ENCODE data around the gene WHRN. TPM values are rescaled to one million over a fixed set of nuclear protein-coding genes. Genes with fewer than 3 reads are reported as not detected.

The WHRN gene
- total RNA-seq, 4 donors from 2014 or later, result 8.4 to 12.9 (median 11.0) TPM

DNA sequence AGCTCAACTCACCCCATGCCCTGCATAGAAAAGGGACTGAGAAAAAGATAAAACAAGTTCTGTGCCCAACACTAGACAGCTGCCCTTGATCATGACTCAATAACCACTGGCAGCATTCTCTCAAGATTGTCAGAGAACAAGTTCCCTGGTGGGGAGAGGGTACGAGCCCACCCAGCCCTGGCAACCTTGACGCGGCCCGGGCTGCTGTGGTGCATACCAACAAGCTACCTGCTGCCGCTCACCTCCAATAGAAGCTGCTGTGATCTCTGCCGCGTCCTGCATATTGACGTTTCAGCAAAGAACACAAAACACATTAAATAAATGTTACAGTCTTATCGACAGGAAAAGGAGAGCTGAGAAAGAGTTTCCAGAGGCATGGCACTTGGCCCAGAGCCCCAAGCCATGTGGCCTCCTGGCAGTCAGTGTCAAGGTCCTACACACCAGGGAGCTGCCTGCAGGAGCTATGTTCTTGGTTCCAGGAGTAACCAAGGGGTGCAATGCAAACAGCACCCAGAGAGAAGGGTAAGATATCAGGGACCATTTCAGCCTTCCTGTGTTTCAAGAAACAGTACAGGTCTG, 28.3 kb downstream of the WHRN start:
- H3K4me1 ChIP-seq, result no peaks in the 10 kb centered on the region
- H3K9me3 ChIP-seq, result no peaks in the 10 kb centered on the region
- ATAC-seq, result no peak
- H3K36me3 ChIP-seq, result peaks cover 0 to 39% of the 10 kb centered on the region in 2 donors
- H3K4me3 ChIP-seq, result no peak overlapping the region
- H3K27me3 ChIP-seq, result no peaks in the 10 kb centered on the region
- WGBS, 2 donors (ENCODE audit: low coverage in 1 of 2), result 85 to 92% methylated on average over 2 to 9 of the region's 9 CpGs
- H3K27ac ChIP-seq, result no peak overlapping the region
- TF ChIP-seq POLR2A (IDR thresholded peaks at IDR 0.05) (no peak), EP300 (IDR thresholded peaks at IDR 0.05) (no peak), POLR2AphosphoS5 (IDR thresholded peaks at IDR 0.05) (no peak), CTCF (IDR thresholded peaks at IDR 0.05) (no peak)

GRCh38 chr9:114475412-114476135, 29.7 kb downstream of the WHRN start:
- Histone ChIP-seq H3K4me1 (no peaks in the 10 kb centered on the region), H3K9me3 (no peaks in the 10 kb centered on the region), H3K36me3 (peaks cover 0 to 42% of the 10 kb centered on the region in 2 donors), H3K27me3 (no peaks in the 10 kb centered on the region), H3K27ac (no peak overlapping the region), H3K4me3 (no peak overlapping the region)
- no peak for TF ChIP-seq POLR2A (IDR thresholded peaks at IDR 0.05)
- TF ChIP-seq POLR2AphosphoS5 (IDR thresholded peaks at IDR 0.05), result no peak
- no peak for TF ChIP-seq CTCF (IDR thresholded peaks at IDR 0.05)
- no peak for TF ChIP-seq EP300 (IDR thresholded peaks at IDR 0.05)
- ATAC-seq, result no peak
- 18 to 93% methylated on average over 3 to 4 of the region's 8 CpGs for WGBS, 2 donors (ENCODE audit: low coverage in 1 of 2)

- H3K9me3 ChIP-seq, result peaks cover 0 to 4% (median 0%) of the 10 kb centered on the region in 3 donors
- TF ChIP-seq POLR2A (IDR thresholded peaks at IDR 0.05), result no peak
- no peak for TF ChIP-seq CTCF (IDR thresholded peaks at IDR 0.05)
- TF ChIP-seq EP300 (IDR thresholded peaks at IDR 0.05), result no peak
- no peak for TF ChIP-seq POLR2AphosphoS5 (IDR thresholded peaks at IDR 0.05)
- H3K27ac ChIP-seq, result no peak overlapping the region
- H3K27me3 ChIP-seq, result no peaks in the 10 kb centered on the region
- 95% methylated on average over 1 of the region's 1 CpG; no CpG with 5 or more reads in 1 of the 2 donors for WGBS, 2 donors (ENCODE audit: low coverage in 1 of 2)
- no peak overlapping the region for H3K4me3 ChIP-seq
- no peaks in the 10 kb centered on the region for H3K4me1 ChIP-seq
- peaks cover 0 to 54% of the 10 kb centered on the region in 2 donors for H3K36me3 ChIP-seq
- ATAC-seq, result no peak
These were observed 30.8 kb downstream of the WHRN start for GRCh38 chr9:114474425-114474824.

DNA sequence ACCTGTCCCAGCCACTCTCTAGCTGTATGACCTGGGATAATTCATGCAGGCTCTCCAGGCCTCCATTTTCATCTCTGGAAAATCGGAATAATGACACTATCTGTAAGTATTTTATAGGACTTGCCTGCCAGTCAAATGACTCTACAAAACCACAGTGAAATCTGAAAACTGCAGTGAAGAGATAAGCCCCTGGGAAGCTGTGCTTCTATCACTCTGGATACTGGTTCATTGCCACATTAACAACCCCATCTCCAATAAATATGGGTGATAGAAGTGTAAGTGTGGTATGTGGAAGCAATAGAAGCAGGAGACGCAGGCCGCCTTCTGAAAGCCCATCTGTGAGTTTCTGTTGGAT, 31.8 kb downstream of the WHRN start:
- no peak for ATAC-seq
- no peaks in the 10 kb centered on the region for H3K27me3 ChIP-seq
- TF ChIP-seq EP300 (IDR thresholded peaks at IDR 0.05), result no peak
- WGBS, 2 donors (ENCODE audit: low coverage in 1 of 2), result 83 to 91% methylated on average over 1 to 3 of the region's 3 CpGs
- H3K9me3 ChIP-seq, result peaks cover 0 to 4% (median 0%) of the 10 kb centered on the region in 3 donors
- no peak overlapping the region for H3K27ac ChIP-seq
- H3K4me1 ChIP-seq, result no peaks in the 10 kb centered on the region
- no peak overlapping the region for H3K4me3 ChIP-seq
- peaks cover 0 to 63% of the 10 kb centered on the region in 2 donors for H3K36me3 ChIP-seq

DNA sequence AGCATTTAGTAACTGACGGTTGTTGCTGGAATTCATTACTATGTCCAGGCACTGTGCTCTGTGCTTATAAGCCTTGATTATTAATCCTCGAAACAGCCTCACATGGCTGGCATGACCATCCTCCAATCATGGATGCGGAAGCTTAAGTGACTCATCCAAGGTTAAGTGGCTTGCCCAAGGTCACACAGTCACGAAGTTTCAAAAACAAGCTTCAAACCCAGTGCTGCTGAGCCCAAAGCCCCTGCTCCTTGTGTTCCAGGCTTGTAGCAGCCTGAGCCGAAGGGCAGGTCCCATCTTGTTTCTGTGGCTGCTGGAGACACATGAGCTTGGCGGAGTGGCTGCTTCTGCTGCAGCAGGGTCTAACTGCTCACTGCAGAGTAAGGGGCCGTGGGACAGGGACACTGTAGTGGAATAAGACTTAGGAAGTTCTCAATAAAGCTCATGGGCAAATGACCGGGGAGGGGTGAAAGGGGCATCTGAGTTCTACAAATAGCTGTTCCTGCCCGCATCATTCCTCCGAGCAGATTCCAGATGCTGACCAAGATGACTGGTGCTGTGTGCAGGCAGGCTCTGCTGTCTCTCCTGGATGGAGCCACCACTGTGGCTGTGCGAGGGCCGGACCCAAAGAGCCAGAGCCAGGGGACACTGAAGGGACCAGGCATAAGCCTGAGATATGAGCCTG, 32.4 kb downstream of the WHRN start:
- H3K9me3 ChIP-seq, result peaks cover 0 to 4% (median 0%) of the 10 kb centered on the region in 3 donors
- H3K27ac ChIP-seq, result no peak overlapping the region
- no peak for TF ChIP-seq EP300 (IDR thresholded peaks at IDR 0.05)
- TF ChIP-seq CTCF (IDR thresholded peaks at IDR 0.05), result no peak
- TF ChIP-seq POLR2A (IDR thresholded peaks at IDR 0.05), result no peak
- H3K4me1 ChIP-seq, result no peaks in the 10 kb centered on the region
- no peak for ATAC-seq
- no peak overlapping the region for H3K4me3 ChIP-seq
- peaks cover 0 to 58% of the 10 kb centered on the region in 2 donors for H3K36me3 ChIP-seq
- no peaks in the 10 kb centered on the region for H3K27me3 ChIP-seq
- WGBS, 2 donors (ENCODE audit: low coverage in 1 of 2), result 50 to 90% methylated on average over 2 to 4 of the region's 12 CpGs

All from gastroesophageal sphincter (tissue), 4 donors.